ENCODE data around the gene PRUNE2. TPM values are rescaled to one million over a fixed set of nuclear protein-coding genes. Genes with fewer than 3 reads are reported as not detected.

PRUNE2 gene
- total RNA-seq, 4 donors from 2014 or later: 4.1 to 13.1 (median 5.4) TPM

DNA sequence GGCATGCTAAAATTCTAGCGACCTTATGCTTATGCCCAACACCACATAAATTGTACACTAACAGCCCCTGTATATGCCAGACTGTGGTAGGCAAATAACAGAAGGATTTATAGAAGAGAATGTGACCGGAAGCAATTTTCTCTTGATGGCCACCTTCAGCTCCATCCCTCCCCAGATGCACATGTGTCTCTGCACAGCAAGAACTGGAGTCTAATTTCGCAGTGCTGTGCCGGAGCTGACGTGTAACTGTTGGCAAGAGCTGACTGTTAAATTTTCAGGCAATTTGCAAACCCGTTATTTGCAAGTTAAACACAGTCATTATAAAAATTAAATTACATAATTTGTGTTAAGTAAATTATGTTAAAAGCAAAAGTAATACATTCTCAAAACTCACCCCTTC lies 93.3 kb downstream of the PRUNE2 start:
- intact Hi-C loops (cut with DNase I; ENCODE audit: low total_unique reads): loop anchor here (10.0 kb wide), 1 partner anchor 342 kb away; no protein-coding TSS in a partner anchor

GRCh38 chr9:76810377-76810957 lies 95.4 kb downstream of the PRUNE2 start:
- intact Hi-C loops (cut with DNase I; ENCODE audit: low total_unique reads): loop anchor here (10.0 kb wide), 1 partner anchor 344 kb away; no protein-coding TSS in a partner anchor
- DNase-seq (ENCODE audit: low spot score in 2 of 2): peak in 1 of 2 donors; percentile 41
- TF ChIP-seq CTCF (IDR thresholded peaks at IDR 0.05) (no peak), POLR2A (IDR thresholded peaks at IDR 0.05) (no peak)
- 17 to 19% methylated on average over 2 of the region's 2 CpGs for WGBS, 2 donors
- no peak overlapping the region for H3K4me3 ChIP-seq (ENCODE audit: low read depth, poor library complexity, severe bottlenecking)

More for the DNA sequence above, 93.3 kb downstream of the PRUNE2 start:
- DNase-seq (ENCODE audit: low spot score in 2 of 2): no peak
- 81 to 84% methylated on average over 6 of the region's 6 CpGs for WGBS, 2 donors
- no peak overlapping the region for H3K4me3 ChIP-seq (ENCODE audit: low read depth, poor library complexity, severe bottlenecking)
- TF ChIP-seq POLR2A (IDR thresholded peaks at IDR 0.05) (no peak), CTCF (IDR thresholded peaks at IDR 0.05) (no peak)

GRCh38 chr9:76808636-76809035 lies 97.3 kb downstream of the PRUNE2 start:
- TF ChIP-seq CTCF (IDR thresholded peaks at IDR 0.05) (no peak), POLR2A (IDR thresholded peaks at IDR 0.05) (no peak)
- intact Hi-C loops (cut with DNase I; ENCODE audit: low total_unique reads): loop anchor here (5.0 kb wide), 1 partner anchor 204 kb away; no protein-coding TSS in a partner anchor
- 50 to 53% methylated on average over 5 of the region's 5 CpGs for WGBS, 2 donors
- no peak for DNase-seq (ENCODE audit: low spot score in 2 of 2)
- H3K4me3 ChIP-seq (ENCODE audit: low read depth, poor library complexity, severe bottlenecking): no peak overlapping the region

DNA sequence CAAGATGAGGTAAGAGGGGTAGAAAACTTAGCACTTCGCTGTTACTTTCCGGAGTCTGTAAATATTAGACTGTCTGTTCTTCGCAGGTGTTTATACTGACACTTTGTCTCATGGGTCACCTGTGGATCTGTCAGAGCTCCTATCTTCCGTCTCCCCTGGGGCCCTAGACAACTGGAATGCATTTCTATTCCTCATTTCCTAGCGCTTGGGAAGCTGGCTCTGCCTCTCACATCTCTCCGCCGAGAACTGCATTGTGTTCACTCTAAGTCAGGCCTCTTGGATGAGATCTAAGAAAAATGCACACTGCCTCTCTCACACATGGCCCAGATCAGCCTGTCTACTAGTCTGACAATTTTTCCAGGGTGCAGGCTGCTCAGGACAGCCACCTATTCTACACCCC lies 102.2 kb downstream of the PRUNE2 start:
- intact Hi-C loops (cut with DNase I; ENCODE audit: low total_unique reads): no loop called here
- WGBS, 2 donors: 76 to 82% methylated on average over 7 of the region's 7 CpGs
- TF ChIP-seq CTCF (IDR thresholded peaks at IDR 0.05) (no peak), POLR2A (IDR thresholded peaks at IDR 0.05) (no peak)
- DNase-seq (ENCODE audit: low spot score in 2 of 2): no peak
- H3K4me3 ChIP-seq (ENCODE audit: low read depth, poor library complexity, severe bottlenecking): no peak overlapping the region

DNA sequence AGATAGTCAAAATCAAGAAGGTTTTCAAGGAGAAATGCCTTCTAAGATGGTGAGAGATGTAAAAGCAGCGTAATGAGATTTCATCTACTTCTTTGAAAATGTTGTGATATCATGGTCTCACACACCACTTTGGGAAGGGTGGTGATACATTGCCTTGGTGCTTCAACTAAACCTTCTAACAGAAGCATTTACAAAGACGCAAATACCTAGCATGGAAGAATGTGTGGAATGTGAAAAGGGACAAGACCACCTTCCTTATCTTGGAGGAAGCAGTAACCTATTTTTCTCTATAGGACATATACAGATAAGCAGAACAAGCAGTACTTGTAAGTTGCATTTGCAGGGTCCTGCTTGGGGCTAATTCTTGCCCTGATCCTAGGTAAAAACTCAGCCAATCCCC lies 102.8 kb downstream of the PRUNE2 start:
- no peak for DNase-seq (ENCODE audit: low spot score in 2 of 2)
- 80% methylated on average over 2 of the region's 2 CpGs for WGBS, 2 donors
- no peak for TF ChIP-seq POLR2A (IDR thresholded peaks at IDR 0.05)
- TF ChIP-seq CTCF (IDR thresholded peaks at IDR 0.05): no peak
- intact Hi-C loops (cut with DNase I; ENCODE audit: low total_unique reads): no loop called here
- no peak overlapping the region for H3K4me3 ChIP-seq (ENCODE audit: low read depth, poor library complexity, severe bottlenecking)

GRCh38 chr9:76800901-76801300 lies 105.0 kb downstream of the PRUNE2 start:
- TF ChIP-seq POLR2A (IDR thresholded peaks at IDR 0.05) (no peak), CTCF (IDR thresholded peaks at IDR 0.05) (no peak)
- intact Hi-C loops (cut with DNase I; ENCODE audit: low total_unique reads): no loop called here
- WGBS, 2 donors: 83 to 87% methylated on average over 1 of the region's 1 CpG
- DNase-seq (ENCODE audit: low spot score in 2 of 2): no peak
- H3K4me3 ChIP-seq (ENCODE audit: low read depth, poor library complexity, severe bottlenecking): no peak overlapping the region

All from lower leg skin (tissue), 4 donors.